ENCODE results near the gene SETD6. TPM values are rescaled to one million over a fixed set of nuclear protein-coding genes. Genes with fewer than 3 reads are reported as not detected.

The SETD6 gene
- total RNA-seq, 1 experiment from 2014 or later: 41.1 TPM

DNA sequence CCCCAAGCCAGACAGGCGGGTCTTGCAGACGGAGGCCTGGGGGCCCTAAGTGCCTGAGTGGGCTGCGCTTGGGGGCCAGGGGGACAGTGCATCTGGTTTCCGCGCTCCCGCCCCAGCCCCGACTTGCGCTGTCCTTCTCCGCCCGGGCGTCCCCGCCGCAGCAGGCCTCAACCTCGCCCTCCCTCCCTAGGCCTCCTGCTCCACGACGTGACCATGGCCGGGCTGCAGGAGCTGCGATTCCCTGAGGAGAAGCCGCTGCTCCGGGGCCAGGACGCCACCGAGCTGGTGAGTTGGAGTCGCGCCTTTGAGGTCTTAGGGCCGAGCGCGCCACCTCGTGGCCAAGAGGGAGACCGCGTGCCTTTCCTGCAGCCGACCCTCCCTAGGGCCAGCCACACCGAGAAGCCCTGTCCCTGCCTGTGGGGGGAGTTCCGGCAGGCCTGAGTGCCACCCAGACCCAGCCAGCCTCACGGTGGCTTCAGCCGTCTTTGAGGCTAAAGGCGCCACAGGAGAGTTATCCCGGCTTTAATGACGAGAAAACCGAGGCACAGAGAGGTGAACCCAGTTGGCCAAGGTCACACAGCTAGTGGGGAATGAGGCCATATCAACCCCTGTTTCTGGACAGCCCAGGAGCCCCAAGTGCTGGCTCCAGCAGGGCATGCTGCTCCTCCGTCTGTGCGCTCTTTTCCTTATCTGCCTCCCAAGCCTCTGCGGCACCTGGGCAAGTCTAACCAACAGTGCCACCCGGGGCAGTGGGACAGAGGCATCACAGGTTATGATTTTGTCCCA lies 27.6 kb upstream of the SETD6 start (continued):
- TF ChIP-seq USF2 (CRISPR knock-in tag; IDR thresholded peaks at IDR 0.05) (peak; percentile 39; the same call in 1 of the 2 replicates), ZMAT4 (CRISPR knock-in tag; IDR thresholded peaks at IDR 0.05) (no peak), ZNF219 (CRISPR knock-in tag; IDR thresholded peaks at IDR 0.05; ENCODE audit: borderline replicate concordance) (no peak), NFYB (CRISPR knock-in tag; conservative IDR thresholded peaks at IDR 0.05; ENCODE audit: low read depth) (no peak), ETV6 (CRISPR knock-in tag; IDR thresholded peaks at IDR 0.05) (peak; percentile 90), ZNF232 (CRISPR knock-in tag; IDR thresholded peaks at IDR 0.05) (peak; percentile 67; the same call in 1 of the 2 replicates), FOXJ3 (CRISPR knock-in tag; IDR thresholded peaks at IDR 0.05; ENCODE audit: borderline replicate concordance) (no peak), PRRX2 (CRISPR knock-in tag; IDR thresholded peaks at IDR 0.05) (no peak), ZBTB21 (CRISPR knock-in tag; IDR thresholded peaks at IDR 0.05; ENCODE audit: borderline replicate concordance) (peak; percentile 69; the same call in 1 of the 2 replicates), SOX15 (CRISPR knock-in tag; IDR thresholded peaks at IDR 0.05) (no peak), E2F4 (CRISPR knock-in tag; IDR thresholded peaks at IDR 0.05; ENCODE audit: borderline replicate concordance, low read depth) (no peak), ZNF263 (CRISPR knock-in tag; IDR thresholded peaks at IDR 0.05; ENCODE audit: low read depth) (no peak), ZNF416 (CRISPR knock-in tag; IDR thresholded peaks at IDR 0.05) (no peak), SP1 (CRISPR knock-in tag; conservative IDR thresholded peaks at IDR 0.05) (peak; percentile 57; the same call in 1 of the 2 replicates), ATF3 (CRISPR knock-in tag; conservative IDR thresholded peaks at IDR 0.05) (no peak), NR3C1 (CRISPR knock-in tag; conservative IDR thresholded peaks at IDR 0.05; ENCODE audit: low read depth) (no peak), ZNF532 (CRISPR knock-in tag; IDR thresholded peaks at IDR 0.05; ENCODE audit: borderline replicate concordance) (no peak), ZNF317 (CRISPR knock-in tag; IDR thresholded peaks at IDR 0.05; ENCODE audit: borderline replicate concordance, low read depth) (no peak)
- TF ChIP-seq, protein P1, sequence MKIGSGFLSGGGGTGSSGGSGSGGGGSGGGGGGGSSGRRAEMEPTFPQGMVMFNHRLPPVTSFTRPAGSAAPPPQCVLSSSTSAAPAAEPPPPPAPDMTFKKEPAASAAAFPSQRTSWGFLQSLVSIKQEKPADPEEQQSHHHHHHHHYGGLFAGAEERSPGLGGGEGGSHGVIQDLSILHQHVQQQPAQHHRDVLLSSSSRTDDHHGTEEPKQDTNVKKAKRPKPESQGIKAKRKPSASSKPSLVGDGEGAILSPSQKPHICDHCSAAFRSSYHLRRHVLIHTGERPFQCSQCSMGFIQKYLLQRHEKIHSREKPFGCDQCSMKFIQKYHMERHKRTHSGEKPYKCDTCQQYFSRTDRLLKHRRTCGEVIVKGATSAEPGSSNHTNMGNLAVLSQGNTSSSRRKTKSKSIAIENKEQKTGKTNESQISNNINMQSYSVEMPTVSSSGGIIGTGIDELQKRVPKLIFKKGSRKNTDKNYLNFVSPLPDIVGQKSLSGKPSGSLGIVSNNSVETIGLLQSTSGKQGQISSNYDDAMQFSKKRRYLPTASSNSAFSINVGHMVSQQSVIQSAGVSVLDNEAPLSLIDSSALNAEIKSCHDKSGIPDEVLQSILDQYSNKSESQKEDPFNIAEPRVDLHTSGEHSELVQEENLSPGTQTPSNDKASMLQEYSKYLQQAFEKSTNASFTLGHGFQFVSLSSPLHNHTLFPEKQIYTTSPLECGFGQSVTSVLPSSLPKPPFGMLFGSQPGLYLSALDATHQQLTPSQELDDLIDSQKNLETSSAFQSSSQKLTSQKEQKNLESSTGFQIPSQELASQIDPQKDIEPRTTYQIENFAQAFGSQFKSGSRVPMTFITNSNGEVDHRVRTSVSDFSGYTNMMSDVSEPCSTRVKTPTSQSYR (CRISPR knock-in tag; IDR thresholded peaks at IDR 0.05): no peak
- TF ChIP-seq, protein P2, sequence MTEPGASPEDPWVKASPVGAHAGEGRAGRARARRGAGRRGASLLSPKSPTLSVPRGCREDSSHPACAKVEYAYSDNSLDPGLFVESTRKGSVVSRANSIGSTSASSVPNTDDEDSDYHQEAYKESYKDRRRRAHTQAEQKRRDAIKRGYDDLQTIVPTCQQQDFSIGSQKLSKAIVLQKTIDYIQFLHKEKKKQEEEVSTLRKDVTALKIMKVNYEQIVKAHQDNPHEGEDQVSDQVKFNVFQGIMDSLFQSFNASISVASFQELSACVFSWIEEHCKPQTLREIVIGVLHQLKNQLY (CRISPR knock-in tag; IDR thresholded peaks at IDR 0.05): no peak
- TF ChIP-seq, protein P3, sequence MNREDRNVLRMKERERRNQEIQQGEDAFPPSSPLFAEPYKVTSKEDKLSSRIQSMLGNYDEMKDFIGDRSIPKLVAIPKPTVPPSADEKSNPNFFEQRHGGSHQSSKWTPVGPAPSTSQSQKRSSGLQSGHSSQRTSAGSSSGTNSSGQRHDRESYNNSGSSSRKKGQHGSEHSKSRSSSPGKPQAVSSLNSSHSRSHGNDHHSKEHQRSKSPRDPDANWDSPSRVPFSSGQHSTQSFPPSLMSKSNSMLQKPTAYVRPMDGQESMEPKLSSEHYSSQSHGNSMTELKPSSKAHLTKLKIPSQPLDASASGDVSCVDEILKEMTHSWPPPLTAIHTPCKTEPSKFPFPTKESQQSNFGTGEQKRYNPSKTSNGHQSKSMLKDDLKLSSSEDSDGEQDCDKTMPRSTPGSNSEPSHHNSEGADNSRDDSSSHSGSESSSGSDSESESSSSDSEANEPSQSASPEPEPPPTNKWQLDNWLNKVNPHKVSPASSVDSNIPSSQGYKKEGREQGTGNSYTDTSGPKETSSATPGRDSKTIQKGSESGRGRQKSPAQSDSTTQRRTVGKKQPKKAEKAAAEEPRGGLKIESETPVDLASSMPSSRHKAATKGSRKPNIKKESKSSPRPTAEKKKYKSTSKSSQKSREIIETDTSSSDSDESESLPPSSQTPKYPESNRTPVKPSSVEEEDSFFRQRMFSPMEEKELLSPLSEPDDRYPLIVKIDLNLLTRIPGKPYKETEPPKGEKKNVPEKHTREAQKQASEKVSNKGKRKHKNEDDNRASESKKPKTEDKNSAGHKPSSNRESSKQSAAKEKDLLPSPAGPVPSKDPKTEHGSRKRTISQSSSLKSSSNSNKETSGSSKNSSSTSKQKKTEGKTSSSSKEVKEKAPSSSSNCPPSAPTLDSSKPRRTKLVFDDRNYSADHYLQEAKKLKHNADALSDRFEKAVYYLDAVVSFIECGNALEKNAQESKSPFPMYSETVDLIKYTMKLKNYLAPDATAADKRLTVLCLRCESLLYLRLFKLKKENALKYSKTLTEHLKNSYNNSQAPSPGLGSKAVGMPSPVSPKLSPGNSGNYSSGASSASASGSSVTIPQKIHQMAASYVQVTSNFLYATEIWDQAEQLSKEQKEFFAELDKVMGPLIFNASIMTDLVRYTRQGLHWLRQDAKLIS (CRISPR knock-in tag; IDR thresholded peaks at IDR 0.05; ENCODE audit: borderline replicate concordance): no peak; the same call in 1 of the 2 replicates
- TF ChIP-seq, protein P4, sequence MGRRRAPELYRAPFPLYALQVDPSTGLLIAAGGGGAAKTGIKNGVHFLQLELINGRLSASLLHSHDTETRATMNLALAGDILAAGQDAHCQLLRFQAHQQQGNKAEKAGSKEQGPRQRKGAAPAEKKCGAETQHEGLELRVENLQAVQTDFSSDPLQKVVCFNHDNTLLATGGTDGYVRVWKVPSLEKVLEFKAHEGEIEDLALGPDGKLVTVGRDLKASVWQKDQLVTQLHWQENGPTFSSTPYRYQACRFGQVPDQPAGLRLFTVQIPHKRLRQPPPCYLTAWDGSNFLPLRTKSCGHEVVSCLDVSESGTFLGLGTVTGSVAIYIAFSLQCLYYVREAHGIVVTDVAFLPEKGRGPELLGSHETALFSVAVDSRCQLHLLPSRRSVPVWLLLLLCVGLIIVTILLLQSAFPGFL (CRISPR knock-in tag; IDR thresholded peaks at IDR 0.05; ENCODE audit: borderline replicate concordance): no peak

All from WTC11 (cell line).